Spleen (tissue), 7 donors: ENCODE measurements around the gene FAM53B.

Source experiments
- POLR2A ChIP-seq, 3 donors: fragments of 450-650 bp; IDR thresholded peaks; one replicate each; pipeline ENCODE4 v1.5.1; 2017; ENCODE audit warnings: antibody characterized with exemption in 3 of 3, mild to moderate bottlenecking in 1 of 3
- POLR2AphosphoS5 ChIP-seq, 3 donors: sonication (generic); formaldehyde crosslinking; IDR thresholded peaks; one replicate each; pipeline ENCODE4 v1.5.1; 2017; ENCODE audit warnings: antibody characterized with exemption in 3 of 3
- TF ChIP-seq, protein P1 (sequence below), 11 experiments: fragments of 200-600 bp in 7 of 11; fragments of 450-650 bp in 4 of 11; sonication (generic) in 4 of 11; IDR thresholded peaks in 8 of 11; conservative IDR thresholded peaks in 3 of 11; 1 replicate in 7 of 11; 2 replicates in 4 of 11; pipeline versions ENCODE4 v1.4.0 to v1.8.0; 2016 to 2021; ENCODE audit warnings: antibody characterized with exemption in 11 of 11, inconsistent platforms in 4 of 11, mild to moderate bottlenecking in 1 of 11
- donor health status: DM: no; HTN: no; CAD: no; lungs with moderate emphysema.
- donor health status: DM: no; HTN: no; CAD: no.
- donor health status: DM: no; HTN: no; CAD: no.

DNA sequence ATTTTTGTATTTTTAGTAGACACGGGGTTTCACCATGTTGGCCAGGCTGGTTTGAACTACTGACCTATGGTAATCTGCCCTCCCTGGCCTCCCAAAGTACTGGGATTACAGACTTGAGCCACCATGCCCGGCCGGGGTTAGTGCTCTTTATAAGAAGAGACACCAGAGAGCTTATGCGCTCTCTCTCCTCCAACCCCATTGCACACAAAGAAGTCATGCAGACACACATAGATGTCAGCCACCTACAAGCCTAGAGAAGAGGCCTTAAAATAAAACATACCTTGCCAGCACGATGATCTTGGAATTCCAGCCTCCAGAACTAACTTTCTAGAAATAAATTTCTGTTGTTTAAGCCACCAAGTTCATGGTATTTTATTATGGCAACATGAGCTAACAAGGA lies 10.0 kb upstream of the FAM53B start:
- TF ChIP-seq POLR2A (IDR thresholded peaks at IDR 0.05) = no peak
- TF ChIP-seq, protein P1, sequence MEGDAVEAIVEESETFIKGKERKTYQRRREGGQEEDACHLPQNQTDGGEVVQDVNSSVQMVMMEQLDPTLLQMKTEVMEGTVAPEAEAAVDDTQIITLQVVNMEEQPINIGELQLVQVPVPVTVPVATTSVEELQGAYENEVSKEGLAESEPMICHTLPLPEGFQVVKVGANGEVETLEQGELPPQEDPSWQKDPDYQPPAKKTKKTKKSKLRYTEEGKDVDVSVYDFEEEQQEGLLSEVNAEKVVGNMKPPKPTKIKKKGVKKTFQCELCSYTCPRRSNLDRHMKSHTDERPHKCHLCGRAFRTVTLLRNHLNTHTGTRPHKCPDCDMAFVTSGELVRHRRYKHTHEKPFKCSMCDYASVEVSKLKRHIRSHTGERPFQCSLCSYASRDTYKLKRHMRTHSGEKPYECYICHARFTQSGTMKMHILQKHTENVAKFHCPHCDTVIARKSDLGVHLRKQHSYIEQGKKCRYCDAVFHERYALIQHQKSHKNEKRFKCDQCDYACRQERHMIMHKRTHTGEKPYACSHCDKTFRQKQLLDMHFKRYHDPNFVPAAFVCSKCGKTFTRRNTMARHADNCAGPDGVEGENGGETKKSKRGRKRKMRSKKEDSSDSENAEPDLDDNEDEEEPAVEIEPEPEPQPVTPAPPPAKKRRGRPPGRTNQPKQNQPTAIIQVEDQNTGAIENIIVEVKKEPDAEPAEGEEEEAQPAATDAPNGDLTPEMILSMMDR (IDR thresholded peaks at IDR 0.05 in 8 of 11, conservative IDR thresholded peaks at IDR 0.05 in 3 of 11) = no peak
- TF ChIP-seq POLR2AphosphoS5 (IDR thresholded peaks at IDR 0.05) = no peak
